ENCODE results near the gene ZNF276. TPM values are rescaled to one million over a fixed set of nuclear protein-coding genes. Genes with fewer than 3 reads are reported as not detected.
A peak's percentile ranks its signal among the peaks of the same experiment; 100 is the strongest.

The ZNF276 gene
- total RNA-seq, 1 donor from 2014 or later, result 42.2 TPM

DNA sequence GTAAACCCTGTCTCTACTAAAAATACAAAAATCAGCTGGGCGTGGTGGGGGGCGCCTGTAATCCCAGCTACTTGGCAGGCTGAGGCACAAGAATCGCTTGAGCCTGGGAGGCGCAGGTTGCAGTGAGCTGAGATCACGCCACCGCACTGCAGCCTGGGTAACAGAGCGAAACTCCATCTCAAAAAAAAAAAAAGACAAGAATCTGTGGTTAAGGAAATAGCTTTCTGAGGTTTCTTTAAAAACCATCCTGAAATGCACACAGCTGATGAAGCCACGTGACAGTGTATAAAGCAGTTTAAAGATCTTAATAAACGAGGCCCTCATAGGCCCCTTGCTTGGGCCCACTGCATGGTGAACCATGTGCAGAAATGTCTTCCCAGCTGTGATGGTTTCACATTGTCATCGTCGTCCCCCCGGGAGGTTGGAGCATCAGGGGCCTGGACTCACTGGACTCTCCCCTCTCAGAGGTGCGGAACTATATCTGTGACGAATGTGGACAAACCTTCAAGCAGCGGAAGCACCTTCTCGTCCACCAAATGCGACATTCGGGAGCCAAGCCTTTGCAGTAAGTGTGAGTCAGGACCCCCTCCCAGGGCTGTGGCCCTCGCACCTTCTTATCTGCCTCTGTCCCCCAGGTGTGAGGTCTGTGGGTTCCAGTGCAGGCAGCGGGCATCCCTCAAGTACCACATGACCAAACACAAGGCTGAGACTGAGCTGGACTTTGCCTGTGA is 16.2 kb downstream of the ZNF276 start:
- Mint-ChIP-seq H3K4me3 (no peak overlapping the region), H3K4me1 (no peaks in the 10 kb centered on the region), H3K9me3 (no peaks in the 10 kb centered on the region), H3K27ac (no peak overlapping the region), H3K27me3 (ENCODE audit: low read depth) (no peaks in the 10 kb centered on the region), H3K36me3 (peaks cover 24% of the 10 kb centered on the region)
- no peak for DNase-seq (ENCODE audit: low spot score in 2 of 2, unreplicated experiment in 2 of 2)
- TF ChIP-seq, protein P1, sequence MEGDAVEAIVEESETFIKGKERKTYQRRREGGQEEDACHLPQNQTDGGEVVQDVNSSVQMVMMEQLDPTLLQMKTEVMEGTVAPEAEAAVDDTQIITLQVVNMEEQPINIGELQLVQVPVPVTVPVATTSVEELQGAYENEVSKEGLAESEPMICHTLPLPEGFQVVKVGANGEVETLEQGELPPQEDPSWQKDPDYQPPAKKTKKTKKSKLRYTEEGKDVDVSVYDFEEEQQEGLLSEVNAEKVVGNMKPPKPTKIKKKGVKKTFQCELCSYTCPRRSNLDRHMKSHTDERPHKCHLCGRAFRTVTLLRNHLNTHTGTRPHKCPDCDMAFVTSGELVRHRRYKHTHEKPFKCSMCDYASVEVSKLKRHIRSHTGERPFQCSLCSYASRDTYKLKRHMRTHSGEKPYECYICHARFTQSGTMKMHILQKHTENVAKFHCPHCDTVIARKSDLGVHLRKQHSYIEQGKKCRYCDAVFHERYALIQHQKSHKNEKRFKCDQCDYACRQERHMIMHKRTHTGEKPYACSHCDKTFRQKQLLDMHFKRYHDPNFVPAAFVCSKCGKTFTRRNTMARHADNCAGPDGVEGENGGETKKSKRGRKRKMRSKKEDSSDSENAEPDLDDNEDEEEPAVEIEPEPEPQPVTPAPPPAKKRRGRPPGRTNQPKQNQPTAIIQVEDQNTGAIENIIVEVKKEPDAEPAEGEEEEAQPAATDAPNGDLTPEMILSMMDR (IDR thresholded peaks at IDR 0.05; ENCODE audit: unreplicated experiment), result no peak

DNA sequence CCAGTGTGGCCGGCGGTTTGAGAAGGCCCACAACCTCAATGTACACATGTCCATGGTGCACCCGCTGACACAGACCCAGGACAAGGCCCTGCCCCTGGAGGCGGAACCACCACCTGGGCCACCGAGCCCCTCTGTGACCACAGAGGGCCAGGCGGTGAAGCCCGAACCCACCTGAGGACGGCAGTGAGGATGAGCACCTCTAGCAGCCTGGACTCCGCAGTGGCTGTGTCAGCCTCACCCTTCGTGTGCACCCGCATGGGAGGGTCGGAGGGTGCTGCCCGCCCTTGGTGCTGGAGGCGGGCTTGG is 16.7 kb downstream of the ZNF276 start:
- Mint-ChIP-seq H3K4me1 (no peaks in the 10 kb centered on the region), H3K36me3 (peaks cover 25% of the 10 kb centered on the region), H3K27ac (no peak overlapping the region), H3K4me3 (no peak overlapping the region), H3K9me3 (no peaks in the 10 kb centered on the region), H3K27me3 (ENCODE audit: low read depth) (no peaks in the 10 kb centered on the region)
- DNase-seq (ENCODE audit: low spot score in 2 of 2, unreplicated experiment in 2 of 2), result no peak
- TF ChIP-seq, protein P1 (IDR thresholded peaks at IDR 0.05; ENCODE audit: unreplicated experiment), result no peak

DNA sequence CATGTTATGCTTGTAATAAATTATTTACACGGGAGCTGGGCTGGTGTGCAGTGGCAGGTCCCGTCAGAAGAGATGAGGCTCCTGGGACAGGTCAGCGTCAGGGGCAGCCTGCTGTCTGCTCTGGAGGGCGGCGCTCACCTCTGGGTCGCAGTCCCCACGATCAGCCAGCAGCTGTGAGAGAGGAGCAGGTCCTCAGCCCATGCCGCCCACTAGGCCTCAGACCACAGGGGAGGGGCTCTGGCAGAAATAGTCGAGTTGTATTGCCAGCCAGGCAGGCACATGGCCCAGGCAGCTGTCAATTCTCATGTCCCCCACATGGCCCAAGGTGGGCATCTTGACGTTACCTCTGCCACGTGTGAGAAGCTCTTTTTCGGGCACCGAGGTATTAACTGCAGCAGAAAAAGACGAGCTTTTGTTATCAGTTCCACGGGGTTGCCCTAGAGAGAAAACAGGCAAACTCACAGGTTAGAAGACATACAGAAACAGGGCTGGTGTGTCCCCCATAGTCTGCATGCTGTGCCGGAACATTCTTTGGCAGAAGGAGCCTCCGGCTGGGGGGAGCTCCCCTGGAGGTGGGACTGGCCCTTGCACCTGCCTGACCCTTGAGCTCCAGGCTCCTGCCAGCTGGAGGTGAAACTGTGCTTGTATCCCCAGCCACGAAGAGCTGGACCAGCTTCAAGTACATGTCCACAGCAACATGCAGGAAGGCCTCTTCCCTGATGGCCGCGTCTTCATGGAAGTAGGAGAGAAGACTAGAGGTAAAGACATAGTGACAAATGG is 17.4 kb downstream of the ZNF276 start:
- Mint-ChIP-seq H3K4me1 (no peaks in the 10 kb centered on the region), H3K27ac (no peak overlapping the region), H3K27me3 (ENCODE audit: low read depth) (no peaks in the 10 kb centered on the region), H3K36me3 (peaks cover 24% of the 10 kb centered on the region), H3K9me3 (no peaks in the 10 kb centered on the region), H3K4me3 (no peak overlapping the region)
- DNase-seq (ENCODE audit: low spot score in 2 of 2, unreplicated experiment in 2 of 2), result no peak
- TF ChIP-seq, protein P1 (IDR thresholded peaks at IDR 0.05; ENCODE audit: unreplicated experiment), result no peak

DNA sequence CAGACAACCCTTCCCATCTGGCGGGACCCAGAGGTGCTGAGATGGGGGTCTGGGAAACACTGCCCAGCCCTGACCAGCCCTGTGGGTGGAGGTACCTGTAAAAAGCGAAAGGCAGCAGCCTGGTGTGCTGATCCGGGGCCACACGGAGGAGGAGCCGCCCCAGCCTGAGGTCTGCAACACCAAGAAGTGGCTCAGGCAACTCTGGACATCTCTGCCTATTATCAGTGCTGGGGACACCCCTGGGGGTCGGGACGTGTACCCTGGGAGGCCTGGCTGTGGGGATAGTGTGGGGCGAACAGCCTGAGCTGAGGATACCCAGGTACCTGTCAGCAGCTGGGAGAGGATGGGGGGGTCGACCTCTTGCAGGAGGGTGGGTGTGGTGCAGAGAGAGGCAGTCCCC is 18.0 kb downstream of the ZNF276 start:
- H3K9me3 Mint-ChIP-seq, result no peaks in the 10 kb centered on the region
- no peak for DNase-seq (ENCODE audit: low spot score in 2 of 2, unreplicated experiment in 2 of 2)
- H3K4me1 Mint-ChIP-seq, result no peaks in the 10 kb centered on the region
- TF ChIP-seq, protein P1 (IDR thresholded peaks at IDR 0.05; ENCODE audit: unreplicated experiment), result no peak
- H3K36me3 Mint-ChIP-seq, result peaks cover 23% of the 10 kb centered on the region
- H3K4me3 Mint-ChIP-seq, result no peak overlapping the region
- no peaks in the 10 kb centered on the region for H3K27me3 Mint-ChIP-seq (ENCODE audit: low read depth)
- H3K27ac Mint-ChIP-seq, result no peak overlapping the region

DNA sequence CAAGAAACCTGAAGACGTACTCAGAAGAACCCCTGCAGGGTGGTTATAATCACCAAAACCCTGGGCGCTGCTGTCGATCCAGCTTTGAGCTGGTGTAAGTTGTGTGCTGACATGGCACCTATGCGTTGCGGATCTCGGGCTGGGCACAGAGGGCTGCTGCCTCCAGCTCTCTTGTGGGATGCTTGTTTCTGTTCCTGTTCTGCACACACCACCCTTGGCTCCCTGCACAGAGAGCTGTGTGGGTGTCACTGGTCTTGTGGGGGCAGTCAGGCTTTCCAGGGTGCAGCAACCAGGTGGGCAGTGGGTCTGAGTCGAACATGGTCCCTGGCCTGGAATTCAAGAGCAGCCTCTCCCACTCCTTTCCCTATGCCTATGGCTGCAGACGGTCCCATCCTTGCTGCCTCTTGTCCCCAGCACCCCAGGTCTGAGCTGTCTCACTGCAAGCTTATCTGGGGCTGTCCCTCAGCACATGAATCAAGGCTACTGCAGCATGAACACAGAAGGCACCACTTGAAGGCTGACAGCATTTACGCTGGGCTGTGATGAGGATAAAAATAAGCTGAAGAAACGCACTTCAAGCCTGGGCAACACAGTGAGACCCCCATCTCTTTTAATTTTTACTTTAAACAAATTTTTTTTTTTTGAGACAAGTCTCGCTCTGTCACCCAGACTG is 20.1 kb downstream of the ZNF276 start:
- TF ChIP-seq, protein P1 (IDR thresholded peaks at IDR 0.05; ENCODE audit: unreplicated experiment), result no peak
- H3K27me3 Mint-ChIP-seq (ENCODE audit: low read depth), result no peaks in the 10 kb centered on the region
- no peak overlapping the region for H3K4me3 Mint-ChIP-seq
- H3K9me3 Mint-ChIP-seq, result no peaks in the 10 kb centered on the region
- H3K27ac Mint-ChIP-seq, result peak overlapping the region; percentile 56
- DNase-seq (ENCODE audit: low spot score in 2 of 2, unreplicated experiment in 2 of 2), result no peak
- no peaks in the 10 kb centered on the region for H3K4me1 Mint-ChIP-seq
- peaks cover 12% of the 10 kb centered on the region for H3K36me3 Mint-ChIP-seq

Data from mesothelial cell of epicardium (in vitro differentiated cells).